VCaP (cell line): Measurements from ENCODE around the gene ARHGEF40.

Experiments used
- H3K27ac ChIP-seq: fragments of 450-650 bp; 2 replicates; pipeline ENCODE4 v1.5.1; 2017
- CTCF ChIP-seq: fragments of 450-650 bp; conservative IDR thresholded peaks from 2 replicates; pipeline ENCODE4 v1.5.1; 2017; ENCODE audit warnings: mild to moderate bottlenecking, moderate library complexity

ARHGEF40 gene

GRCh38 chr14:21072031-21072473 lies 1.9 kb downstream of the ARHGEF40 start:
- H3K27ac ChIP-seq, result no peak overlapping the region
- no peak for TF ChIP-seq CTCF

GRCh38 chr14:21072781-21073339 lies 2.8 kb downstream of the ARHGEF40 start:
- no peak for TF ChIP-seq CTCF
- H3K27ac ChIP-seq, result no peak overlapping the region

- no peak for TF ChIP-seq CTCF
Observed at GRCh38 chr14:21073921-21074320, 3.8 kb downstream of the ARHGEF40 start.

GRCh38 chr14:21074398-21075272 lies 4.5 kb downstream of the ARHGEF40 start:
- no peak overlapping the region for H3K27ac ChIP-seq
- TF ChIP-seq CTCF, result no peak

More at GRCh38 chr14:21073921-21074320, 3.8 kb downstream of the ARHGEF40 start:
- no peak overlapping the region for H3K27ac ChIP-seq

- TF ChIP-seq CTCF, result no peak
- H3K27ac ChIP-seq, result no peak overlapping the region
Observed at GRCh38 chr14:21075719-21076437, 5.8 kb downstream of the ARHGEF40 start.

- no peak overlapping the region for H3K27ac ChIP-seq
- TF ChIP-seq CTCF, result no peak
Observed at GRCh38 chr14:21077672-21078071, 7.6 kb downstream of the ARHGEF40 start.

- no peak for TF ChIP-seq CTCF
Observed at GRCh38 chr14:21078287-21078686, 8.2 kb downstream of the ARHGEF40 start.

More at GRCh38 chr14:21078287-21078686, 8.2 kb downstream of the ARHGEF40 start:
- no peak overlapping the region for H3K27ac ChIP-seq
